ENCODE data around the gene CHEK1.

The CHEK1 gene

DNA sequence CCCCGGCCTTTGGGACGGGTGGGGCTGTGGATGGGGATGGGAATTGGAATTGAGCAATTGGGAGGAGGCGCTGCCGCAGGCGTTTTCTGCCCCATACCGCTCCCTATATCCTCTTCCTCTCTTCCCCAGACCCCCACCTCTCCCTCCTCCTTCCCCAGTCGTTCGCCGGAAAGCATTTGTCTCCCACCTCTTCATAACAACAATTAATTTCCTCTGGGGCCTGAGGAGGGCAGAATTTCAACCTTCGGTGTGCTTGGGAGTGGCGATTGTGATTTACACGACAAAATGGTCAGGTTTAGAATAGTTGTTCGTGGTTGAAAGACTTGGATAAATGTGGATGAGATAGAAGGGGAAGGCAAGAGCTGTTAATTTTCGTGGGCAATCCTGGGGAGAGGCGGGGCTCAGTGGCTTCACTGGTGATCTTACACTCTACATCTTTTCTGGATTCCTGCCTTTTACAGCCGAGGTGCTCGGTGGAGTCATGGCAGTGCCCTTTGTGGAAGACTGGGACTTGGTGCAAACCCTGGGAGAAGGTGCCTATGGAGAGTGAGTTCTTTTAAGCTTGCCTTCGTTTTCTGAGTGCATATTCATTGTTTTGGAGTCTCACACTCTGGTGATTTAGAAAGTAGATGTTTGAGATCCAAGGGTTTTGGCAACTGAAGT, 1.5 kb downstream of the CHEK1 start:
- DNase-seq (ENCODE audit: low read depth, low spot score) = peak; percentile 87

DNA sequence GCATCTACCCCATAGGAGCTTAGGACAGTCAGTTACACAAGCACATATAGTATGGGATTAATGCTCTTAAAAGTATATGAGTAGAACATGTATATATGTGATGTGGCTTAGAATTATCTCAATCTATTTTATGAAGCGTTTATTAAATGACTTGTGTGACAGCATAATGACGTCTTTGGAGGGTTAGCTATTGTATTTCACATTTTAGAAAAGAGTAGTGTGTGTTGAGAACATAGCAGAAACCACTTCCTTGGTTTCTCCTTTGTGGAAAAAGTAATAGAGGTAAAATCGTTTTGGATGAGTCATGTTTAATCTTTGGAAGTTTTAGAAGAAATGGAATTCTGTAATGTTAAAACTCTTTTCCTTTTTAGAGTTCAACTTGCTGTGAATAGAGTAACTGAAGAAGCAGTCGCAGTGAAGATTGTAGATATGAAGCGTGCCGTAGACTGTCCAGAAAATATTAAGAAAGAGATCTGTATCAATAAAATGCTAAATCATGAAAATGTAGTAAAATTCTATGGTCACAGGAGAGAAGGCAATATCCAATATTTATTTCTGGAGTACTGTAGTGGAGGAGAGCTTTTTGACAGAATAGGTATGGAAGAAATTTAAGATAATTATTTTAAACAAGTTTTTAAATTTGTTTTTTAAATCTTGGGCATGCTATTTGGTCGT, 2.4 kb downstream of the CHEK1 start:
- DNase-seq (ENCODE audit: low read depth, low spot score) = no peak

DNA sequence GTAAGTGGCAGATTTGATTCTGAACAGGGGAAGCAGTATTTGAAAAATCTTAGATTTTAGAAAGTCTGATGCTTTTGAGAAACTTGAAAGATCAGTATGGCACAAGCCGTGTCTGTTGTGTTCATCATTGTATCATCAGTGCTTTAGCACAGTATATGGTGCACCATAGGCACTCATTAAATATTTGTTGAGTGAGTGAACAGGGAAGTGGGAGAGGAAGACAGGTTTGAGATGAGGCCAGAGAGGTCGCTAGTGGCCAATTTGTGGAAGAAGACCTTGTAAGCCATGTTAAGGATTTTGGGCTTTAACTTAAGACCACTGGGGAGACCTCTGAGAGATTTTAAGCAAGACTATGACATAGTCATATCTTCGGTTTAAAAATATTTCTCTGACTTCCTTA, 12.9 kb downstream of the CHEK1 start:
- DNase-seq (ENCODE audit: low read depth, low spot score) = no peak

DNA sequence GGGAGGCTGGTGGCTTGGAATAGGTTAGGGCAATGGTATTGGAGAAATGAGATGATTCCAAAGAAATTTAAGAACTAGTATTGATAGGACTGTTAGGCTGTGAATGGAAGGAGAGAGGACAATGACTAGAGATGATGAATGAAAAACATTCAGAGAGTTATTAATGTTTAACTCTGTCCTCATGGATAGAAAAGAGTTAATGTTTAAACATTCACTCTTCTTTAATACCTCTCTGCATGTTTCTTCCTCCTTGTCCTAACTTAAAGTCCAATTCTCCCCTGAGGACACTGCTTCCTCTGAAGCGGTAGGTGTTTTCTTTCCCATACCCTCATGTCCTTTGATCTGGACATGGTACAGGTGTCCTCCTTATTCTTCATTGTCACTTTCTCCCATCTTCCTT, 13.4 kb downstream of the CHEK1 start:
- DNase-seq (ENCODE audit: low read depth, low spot score) = no peak

DNA sequence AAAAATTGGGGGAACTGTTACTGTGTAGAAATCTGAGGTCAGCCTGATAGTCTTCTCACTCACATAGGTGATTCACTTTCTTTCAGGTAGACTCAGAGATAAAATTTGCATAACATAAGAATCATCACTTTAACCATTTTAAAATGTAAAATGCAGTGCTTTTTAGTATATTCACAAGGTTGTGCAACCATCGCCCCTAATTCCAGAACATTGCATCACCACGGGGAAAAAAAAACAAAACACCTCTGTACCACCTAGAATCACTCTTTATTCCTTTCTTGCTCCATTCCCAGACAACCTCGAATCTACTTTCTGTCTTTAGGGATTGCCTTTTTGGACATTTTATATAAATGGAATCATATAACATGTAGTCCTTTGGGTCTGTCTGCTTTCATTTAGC, 20.9 kb downstream of the CHEK1 start:
- no peak for DNase-seq (ENCODE audit: low read depth, low spot score)

DNA sequence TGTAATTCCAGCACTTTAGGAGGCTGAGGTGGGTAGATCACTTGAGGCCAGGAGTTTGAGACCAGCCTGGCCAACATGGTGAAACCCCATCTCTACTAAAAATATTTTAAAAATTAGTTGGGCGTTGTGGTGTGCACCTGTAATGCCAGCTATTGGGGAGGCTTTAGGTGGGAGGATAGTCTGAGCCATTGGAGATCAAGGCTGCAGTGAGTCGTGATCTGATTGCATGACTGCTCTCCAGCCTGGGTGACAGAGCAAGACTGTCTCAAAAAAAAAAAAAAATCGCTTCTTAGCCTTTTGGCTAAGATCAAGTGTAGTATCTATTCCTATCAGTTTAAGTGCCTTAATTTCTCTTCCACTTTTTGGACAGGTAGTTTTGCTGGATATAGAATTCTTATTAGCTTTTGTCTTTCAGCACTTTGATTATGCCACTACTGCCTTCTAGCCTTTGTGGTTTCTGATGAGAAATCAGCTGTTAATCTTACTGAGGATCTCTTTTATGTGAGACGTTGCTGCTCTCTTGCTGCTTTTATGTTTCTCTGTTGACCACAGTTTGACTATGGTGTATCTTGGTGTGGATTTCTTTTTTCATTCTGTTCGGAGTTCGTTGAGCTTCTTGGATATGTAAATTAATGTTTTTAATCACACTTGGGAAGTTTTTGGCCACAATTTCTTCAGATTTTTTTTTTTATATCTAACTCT, 24.7 kb downstream of the CHEK1 start:
- DNase-seq (ENCODE audit: low read depth, low spot score) = no peak

- no peak for DNase-seq (ENCODE audit: low read depth, low spot score)
These were observed 37.7 kb downstream of the CHEK1 start for GRCh38 chr11:125662689-125663088.

DNA sequence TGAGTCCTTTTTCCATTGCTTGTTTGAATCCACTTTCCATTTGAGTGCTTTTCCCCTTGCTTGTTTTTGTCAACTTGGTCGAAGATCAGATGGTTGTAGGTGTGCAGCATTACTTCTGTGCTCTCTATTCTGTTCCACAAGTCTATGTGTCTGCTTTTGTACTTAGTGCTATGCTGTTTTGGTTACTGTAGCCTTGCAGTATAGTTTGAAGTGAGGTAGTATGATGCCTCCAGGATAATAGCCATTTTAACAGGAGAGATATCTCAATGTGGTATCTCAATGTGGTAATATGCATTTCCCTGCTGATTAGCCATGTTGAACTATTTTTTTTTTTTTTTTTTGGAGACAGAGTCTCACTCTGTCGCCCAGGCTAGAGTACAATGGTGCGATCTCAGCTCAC, 38.9 kb downstream of the CHEK1 start:
- no peak for DNase-seq (ENCODE audit: low read depth, low spot score)

DNA sequence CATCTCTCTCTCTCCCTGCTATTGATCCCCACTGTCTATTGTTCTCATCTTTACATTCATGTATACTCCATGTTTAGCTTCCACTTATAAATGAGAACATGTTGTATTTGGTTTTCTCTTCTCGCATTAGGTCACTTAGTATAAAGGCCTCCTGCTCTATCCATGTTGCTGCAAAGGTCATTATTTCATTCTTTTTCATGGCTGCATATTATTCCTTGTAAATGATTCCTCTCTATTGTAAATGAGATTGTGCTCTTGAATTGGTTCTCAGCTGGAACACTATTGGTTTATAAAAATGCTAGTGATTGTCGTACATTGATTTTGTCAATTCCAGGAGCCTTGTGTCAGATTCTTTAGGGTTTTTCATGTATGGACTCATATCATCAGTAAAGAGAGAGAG, 42.2 kb downstream of the CHEK1 start:
- no peak for DNase-seq (ENCODE audit: low read depth, low spot score)

GRCh38 chr11:125670172-125670571, 45.2 kb downstream of the CHEK1 start:
- DNase-seq (ENCODE audit: low read depth, low spot score) = no peak

DNA sequence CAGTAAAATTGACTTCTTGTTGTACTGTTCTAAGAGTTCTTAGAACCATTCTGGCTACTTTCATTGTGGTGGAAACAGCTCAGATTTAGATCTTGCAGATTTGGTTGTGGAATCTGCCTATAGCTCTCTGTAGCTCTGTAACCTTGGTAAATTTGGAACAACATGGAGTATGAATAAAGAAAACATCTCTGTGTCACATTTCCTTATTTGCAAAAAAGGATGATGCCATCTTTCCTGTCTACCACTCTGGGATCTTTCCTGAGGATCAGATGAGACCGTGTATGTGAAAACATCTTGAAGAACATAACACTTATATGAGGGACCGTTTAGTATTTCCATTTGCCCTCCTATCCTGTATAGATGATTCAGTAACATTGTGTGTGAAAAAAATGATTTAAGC, 46.6 kb downstream of the CHEK1 start:
- DNase-seq (ENCODE audit: low read depth, low spot score) = no peak

DNA sequence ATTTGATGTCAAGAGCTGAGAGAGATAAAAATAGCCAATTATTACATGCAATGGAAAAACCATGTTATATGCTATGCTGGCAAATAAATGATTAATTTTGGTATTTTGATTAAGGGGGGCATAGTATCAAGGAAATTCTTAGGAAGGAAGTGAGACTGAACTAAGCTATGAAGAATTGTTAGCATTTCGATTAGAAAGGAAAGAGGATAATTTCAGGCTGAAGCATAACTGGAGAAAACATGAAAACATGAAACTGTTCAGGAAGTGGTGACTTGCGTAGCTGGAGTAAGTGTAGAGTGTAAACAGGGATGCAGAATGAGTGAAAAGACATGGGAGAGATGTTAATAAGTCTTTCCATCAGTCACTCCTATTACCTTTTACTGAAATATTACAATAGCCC, 49.2 kb downstream of the CHEK1 start:
- DNase-seq (ENCODE audit: low read depth, low spot score) = no peak

- DNase-seq (ENCODE audit: low read depth, low spot score) = no peak
These were observed 50.2 kb downstream of the CHEK1 start for GRCh38 chr11:125675196-125675595.

DNA sequence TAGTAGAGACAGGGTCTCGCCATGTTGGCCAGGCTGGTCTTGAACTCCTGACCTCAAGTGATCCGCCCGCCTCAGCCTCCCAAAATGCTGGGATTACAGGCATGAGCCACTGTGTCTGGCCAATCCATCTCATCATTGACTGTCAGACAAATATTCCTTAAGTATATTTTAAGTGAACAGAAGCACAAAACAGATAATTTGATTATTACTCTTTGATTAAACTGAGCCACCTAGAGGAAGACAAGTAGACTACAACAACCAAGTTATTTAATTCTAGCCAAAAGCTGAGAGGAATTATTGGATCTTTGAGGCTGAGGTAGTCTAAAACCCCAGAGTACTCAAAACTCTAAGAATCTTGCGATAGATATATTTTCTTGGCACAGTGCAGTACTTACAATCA, 54.4 kb downstream of the CHEK1 start:
- no peak for DNase-seq (ENCODE audit: low read depth, low spot score)

GRCh38 chr11:125679837-125680236, 54.9 kb downstream of the CHEK1 start:
- no peak for DNase-seq (ENCODE audit: low read depth, low spot score)

DNA sequence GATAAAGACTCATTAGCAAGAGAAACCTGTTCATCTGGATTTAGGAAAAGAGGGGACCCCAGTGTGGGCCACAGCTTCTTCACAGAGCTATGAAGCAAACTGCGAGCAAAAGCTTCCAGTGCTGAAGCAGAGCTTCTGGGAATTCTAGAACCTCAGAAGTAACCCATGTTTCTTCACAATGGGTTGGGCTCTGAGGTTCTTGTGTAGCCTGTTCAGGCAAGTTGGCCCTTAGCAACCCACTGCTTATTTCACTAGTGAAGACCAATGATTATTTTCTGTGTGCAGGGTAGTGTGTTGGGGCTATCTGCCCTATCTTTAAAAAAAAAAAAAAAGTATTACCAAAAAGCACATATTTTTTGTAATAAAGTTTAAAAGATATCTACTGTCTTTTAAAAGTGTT, 55.8 kb downstream of the CHEK1 start, which contains the start of gene ACRV1:
Gene ACRV1 (minus strand): TSS at position 101 of the 400 bp plus-strand sequence. CDS start 67 bp downstream, at position 34.
- DNase-seq (ENCODE audit: low read depth, low spot score) = no peak

GRCh38 chr11:125685228-125685627, 60.3 kb downstream of the CHEK1 start:
- DNase-seq (ENCODE audit: low read depth, low spot score) = peak; percentile 17

GRCh38 chr11:125688066-125688465, 63.1 kb downstream of the CHEK1 start:
- DNase-seq (ENCODE audit: low read depth, low spot score) = no peak

DNA sequence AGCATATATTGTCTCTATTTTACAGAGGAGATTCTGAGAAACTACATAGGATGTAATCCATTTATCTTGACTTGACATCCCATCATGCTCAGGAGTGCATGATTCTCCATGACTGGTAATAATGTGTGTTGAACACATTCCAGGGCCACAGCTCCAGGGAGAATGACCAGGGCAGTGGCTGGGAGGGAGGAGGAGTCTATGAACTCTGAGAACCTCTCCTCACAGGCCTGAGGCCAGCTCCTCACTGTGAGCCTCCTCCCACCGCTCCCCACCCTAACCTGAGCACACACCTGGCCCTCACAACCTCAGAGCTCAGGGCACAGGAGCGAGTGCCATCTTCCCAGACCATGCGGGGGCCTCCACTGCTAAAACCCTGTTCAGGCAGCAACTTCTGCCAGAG, 63.7 kb downstream of the CHEK1 start:
- no peak for DNase-seq (ENCODE audit: low read depth, low spot score)

GRCh38 chr11:125689274-125689859, 64.4 kb downstream of the CHEK1 start:
- no peak for DNase-seq (ENCODE audit: low read depth, low spot score)

- no peak for DNase-seq (ENCODE audit: low read depth, low spot score)
These were observed 65.0 kb downstream of the CHEK1 start for GRCh38 chr11:125690006-125690405.

- DNase-seq (ENCODE audit: low read depth, low spot score) = no peak
These were observed 67.9 kb downstream of the CHEK1 start for GRCh38 chr11:125692887-125693286.

- no peak for DNase-seq (ENCODE audit: low read depth, low spot score)
These were observed 70.0 kb downstream of the CHEK1 start for GRCh38 chr11:125694951-125695350.
